Measurements from ENCODE around the gene PHTF1. TPM values are rescaled to one million over a fixed set of nuclear protein-coding genes. Genes with fewer than 3 reads are reported as not detected.

Gene PHTF1
- total RNA-seq, 1 donor from 2014 or later, result 107 TPM

GRCh38 chr1:113674591-113674990, 84.7 kb downstream of the PHTF1 start:
- H3K4me3 Mint-ChIP-seq (ENCODE audit: unreplicated experiment), result no peak overlapping the region
- H3K27ac Mint-ChIP-seq (ENCODE audit: unreplicated experiment), result no peak overlapping the region
- no peak for TF ChIP-seq CTCF (IDR thresholded peaks at IDR 0.05; ENCODE audit: partially characterized antibody, unreplicated experiment)
- peaks cover 2% of the 10 kb centered on the region for H3K27me3 Mint-ChIP-seq (ENCODE audit: unreplicated experiment)
- H3K36me3 Mint-ChIP-seq (ENCODE audit: unreplicated experiment), result peaks cover 4% of the 10 kb centered on the region
- no peak for DNase-seq
- H3K4me1 Mint-ChIP-seq (ENCODE audit: low read depth, unreplicated experiment), result no peaks in the 10 kb centered on the region
- peaks cover 3% of the 10 kb centered on the region for H3K9me3 Mint-ChIP-seq (ENCODE audit: unreplicated experiment)

- peaks cover 8% of the 10 kb centered on the region for H3K36me3 Mint-ChIP-seq (ENCODE audit: unreplicated experiment)
- H3K27me3 Mint-ChIP-seq (ENCODE audit: unreplicated experiment), result peaks cover 4% of the 10 kb centered on the region
- H3K4me1 Mint-ChIP-seq (ENCODE audit: low read depth, unreplicated experiment), result no peaks in the 10 kb centered on the region
- H3K9me3 Mint-ChIP-seq (ENCODE audit: unreplicated experiment), result peaks cover 5% of the 10 kb centered on the region
- no peak for DNase-seq
- no peak overlapping the region for H3K4me3 Mint-ChIP-seq (ENCODE audit: unreplicated experiment)
- H3K27ac Mint-ChIP-seq (ENCODE audit: unreplicated experiment), result no peak overlapping the region
- no peak for TF ChIP-seq CTCF (IDR thresholded peaks at IDR 0.05; ENCODE audit: partially characterized antibody, unreplicated experiment)
These were observed 86.8 kb downstream of the PHTF1 start for GRCh38 chr1:113672491-113672890.

- TF ChIP-seq CTCF (IDR thresholded peaks at IDR 0.05; ENCODE audit: partially characterized antibody, unreplicated experiment), result no peak
- no peak for DNase-seq
- Mint-ChIP-seq H3K27me3 (ENCODE audit: unreplicated experiment) (peaks cover 4% of the 10 kb centered on the region), H3K4me1 (ENCODE audit: low read depth, unreplicated experiment) (no peaks in the 10 kb centered on the region), H3K36me3 (ENCODE audit: unreplicated experiment) (peaks cover 18% of the 10 kb centered on the region), H3K27ac (ENCODE audit: unreplicated experiment) (no peak overlapping the region), H3K4me3 (ENCODE audit: unreplicated experiment) (no peak overlapping the region), H3K9me3 (ENCODE audit: unreplicated experiment) (peaks cover 5% of the 10 kb centered on the region)
These were observed 88.6 kb downstream of the PHTF1 start for GRCh38 chr1:113670650-113671049.

- H3K27ac Mint-ChIP-seq (ENCODE audit: unreplicated experiment), result no peak overlapping the region
- H3K4me3 Mint-ChIP-seq (ENCODE audit: unreplicated experiment), result no peak overlapping the region
- H3K27me3 Mint-ChIP-seq (ENCODE audit: unreplicated experiment), result peaks cover 4% of the 10 kb centered on the region
These were observed 89.3 kb downstream of the PHTF1 start for GRCh38 chr1:113669988-113670387.

GRCh38 chr1:113666126-113666525, 93.2 kb downstream of the PHTF1 start:
- Mint-ChIP-seq H3K27ac (ENCODE audit: unreplicated experiment) (no peak overlapping the region), H3K36me3 (ENCODE audit: unreplicated experiment) (peaks cover 14% of the 10 kb centered on the region), H3K27me3 (ENCODE audit: unreplicated experiment) (peaks cover 2% of the 10 kb centered on the region), H3K9me3 (ENCODE audit: unreplicated experiment) (peaks cover 2% of the 10 kb centered on the region), H3K4me1 (ENCODE audit: low read depth, unreplicated experiment) (peaks cover 2% of the 10 kb centered on the region), H3K4me3 (ENCODE audit: unreplicated experiment) (no peak overlapping the region)
- DNase-seq, result no peak
- no peak for TF ChIP-seq CTCF (IDR thresholded peaks at IDR 0.05; ENCODE audit: partially characterized antibody, unreplicated experiment)

More at GRCh38 chr1:113669988-113670387, 89.3 kb downstream of the PHTF1 start:
- Mint-ChIP-seq H3K36me3 (ENCODE audit: unreplicated experiment) (peaks cover 18% of the 10 kb centered on the region), H3K9me3 (ENCODE audit: unreplicated experiment) (peaks cover 5% of the 10 kb centered on the region), H3K4me1 (ENCODE audit: low read depth, unreplicated experiment) (no peaks in the 10 kb centered on the region)
- no peak for TF ChIP-seq CTCF (IDR thresholded peaks at IDR 0.05; ENCODE audit: partially characterized antibody, unreplicated experiment)
- DNase-seq, result no peak

Measured in glutamatergic neuron (in vitro differentiated cells).